SK-N-SH (cell line): ENCODE measurements around the gene CENPX. TPM values are rescaled to one million over a fixed set of nuclear protein-coding genes. Genes with fewer than 3 reads are reported as not detected.
"Not testable (repeated sequence)": the region's sequence is repeated elsewhere in the genome, so short reads cannot be mapped to it uniquely, and the experiment has no call there.

Experiments
- CTCF ChIA-PET: fragments of 300-600, 350-600 bp; formaldehyde crosslinking; extraction: SDS; loops from one replicate; lab custom pipeline; 2021; lab: Yijun Ruan, JAX
- POLR2A ChIA-PET: fragments of 350-600 bp; sonication (Branson Sonifier 250); formaldehyde crosslinking; extraction: SDS; loops from one replicate; lab custom pipeline; 2020; ENCODE audit warnings: antibody characterized with exemption, inconsistent platforms; lab: Yijun Ruan, JAX
- DNase-seq: peaks from one replicate; pipeline ENCODE4 v3.0.0; 2012
- H2AFZ ChIP-seq: fragments of 200-600 bp; sonication (generic); 2 replicates; pipeline ENCODE4 v1.8.1; 2016; ENCODE audit warnings: antibody characterized with exemption, mild to moderate bottlenecking, low read depth
- H3F3A ChIP-seq: fragments of 200-600 bp; sonication (generic); replicated peaks from 2 replicates; pipeline ENCODE3; 2016; ENCODE audit warnings: antibody characterized with exemption, mild to moderate bottlenecking; ENCODE audit not compliant: insufficient read depth
- H3K27ac ChIP-seq, 2 experiments: fragments of 200-500 bp in 1 of 2; fragments of 200-600 bp in 1 of 2; sonication (Bioruptor generic) in 1 of 2; sonication (generic), shearing (Covaris generic) in 1 of 2; 2 replicates each; pipeline versions ENCODE4 v1.5.1 to v1.6.1; 2014 to 2016; ENCODE audit warnings: low read depth in 2 of 2, inconsistent platforms in 1 of 2, low read length in 1 of 2, mild to moderate bottlenecking in 1 of 2, mixed read lengths in 1 of 2
- H3K27me3 ChIP-seq: fragments of 200-600 bp; sonication (generic), shearing (Covaris generic); 2 replicates; pipeline ENCODE4 v1.6.1; 2016; ENCODE audit warnings: mixed run types; ENCODE audit not compliant: insufficient read depth
- H3K36me3 ChIP-seq, 2 experiments: fragments of 200-500 bp in 1 of 2; fragments of 200-600 bp in 1 of 2; sonication (Bioruptor generic) in 1 of 2; sonication (generic) in 1 of 2; replicated peaks in 1 of 2; 2 replicates each; pipeline versions ENCODE3 to v1.5.1; 2014 to 2016; ENCODE audit warnings: low read length in 1 of 2, mild to moderate bottlenecking in 1 of 2; ENCODE audit not compliant: insufficient read depth in 2 of 2, control insufficient read depth in 1 of 2
- H3K4me1 ChIP-seq, 2 experiments: fragments of 200-500 bp in 1 of 2; fragments of 200-600 bp in 1 of 2; sonication (Bioruptor generic) in 1 of 2; sonication (generic), shearing (Covaris generic) in 1 of 2; 2 replicates each; pipeline versions ENCODE4 v1.5.1 to v1.6.1; 2014 to 2016; ENCODE audit warnings: low read depth in 1 of 2, low read length in 1 of 2, mixed run types in 1 of 2; ENCODE audit not compliant: insufficient read depth in 2 of 2, control insufficient read depth in 1 of 2
- H3K4me2 ChIP-seq: fragments of 200-600 bp; sonication (generic), shearing (Covaris generic); 2 replicates; pipeline ENCODE4 v1.6.1; 2017; ENCODE audit warnings: mixed run types
- H3K4me3 ChIP-seq, 2 experiments: fragments of 200-500 bp in 1 of 2; fragments of 200-600 bp in 1 of 2; sonication (Bioruptor generic) in 1 of 2; sonication (generic), shearing (Covaris generic) in 1 of 2; 2 replicates each; pipeline versions ENCODE4 v1.5.1 to v1.8.1; 2014 to 2016; ENCODE audit warnings: low read depth in 2 of 2, inconsistent platforms in 1 of 2, low read length in 1 of 2, mild to moderate bottlenecking in 1 of 2, mixed read lengths in 1 of 2, moderate library complexity in 1 of 2
- H3K79me2 ChIP-seq: fragments of 200-600 bp; sonication (generic); 2 replicates; pipeline ENCODE4 v1.8.1; 2017; ENCODE audit warnings: mild to moderate bottlenecking; ENCODE audit not compliant: insufficient read depth
- H3K9ac ChIP-seq: fragments of 200-600 bp; sonication (generic); 2 replicates; pipeline ENCODE4 v1.6.1; 2017; ENCODE audit warnings: mixed run types
- H3K9me2 ChIP-seq: fragments of 200-600 bp; sonication (generic); 2 replicates; pipeline ENCODE4 v1.6.1; 2017; ENCODE audit warnings: mixed run types
- H3K9me3 ChIP-seq: fragments of 200-600 bp; sonication (generic); 2 replicates; pipeline ENCODE4 v1.6.1; 2017; ENCODE audit warnings: mixed run types, mild to moderate bottlenecking, moderate library complexity
- H4K20me1 ChIP-seq: fragments of 200-600 bp; sonication (generic); 2 replicates; pipeline ENCODE4 v1.6.1; 2017; ENCODE audit warnings: mild to moderate bottlenecking, mixed run types; ENCODE audit not compliant: insufficient read depth
- EZH2phosphoT487 ChIP-seq: fragments of 200-600 bp; sonication (generic); IDR thresholded peaks from 2 replicates; pipeline ENCODE4 v1.6.1; 2017; ENCODE audit warnings: low read depth, mixed run types, mild to moderate bottlenecking, antibody characterized with exemption, moderate library complexity, borderline replicate concordance
- FOXJ3 ChIP-seq: sonication (generic); formaldehyde crosslinking; IDR thresholded peaks from 2 replicates; pipeline ENCODE4 v1.5.1; 2020; ENCODE audit warnings: mild to moderate bottlenecking, missing genetic modification reagents
- GABPA ChIP-seq: IDR thresholded peaks from 2 replicates; pipeline ENCODE4 v1.4.0; 2012; ENCODE audit warnings: low read depth, mild to moderate bottlenecking
- JUND ChIP-seq: IDR thresholded peaks from 2 replicates; pipeline ENCODE4 v1.4.0; 2012
- NFIC ChIP-seq: IDR thresholded peaks from 2 replicates; pipeline ENCODE4 v1.4.0; 2012; ENCODE audit warnings: borderline replicate concordance
- NRF1 ChIP-seq: IDR thresholded peaks from 2 replicates; pipeline ENCODE4 v1.6.1; 2012; ENCODE audit warnings: low read depth, mild to moderate bottlenecking, low read length
- RFX5 ChIP-seq: IDR thresholded peaks from 2 replicates; pipeline ENCODE4 v1.6.1; 2012; ENCODE audit warnings: mild to moderate bottlenecking, improper control_type of control experiment, low read length
- SIN3A ChIP-seq: IDR thresholded peaks from 2 replicates; pipeline ENCODE4 v1.6.1; 2012; ENCODE audit warnings: low read depth, mild to moderate bottlenecking, low read length, moderate library complexity, borderline replicate concordance
- SMC3 ChIP-seq: IDR thresholded peaks from 2 replicates; pipeline ENCODE4 v1.6.1; 2012; ENCODE audit warnings: low read depth, low read length, improper control_type of control experiment
- TAF1 ChIP-seq: IDR thresholded peaks from 2 replicates; pipeline ENCODE4 v1.6.1; 2012; ENCODE audit warnings: low read depth, mild to moderate bottlenecking, low read length, moderate library complexity, borderline replicate concordance
- TCF12 ChIP-seq: IDR thresholded peaks from 2 replicates; pipeline ENCODE4 v1.4.0; 2012
- TEAD4 ChIP-seq: IDR thresholded peaks from 2 replicates; pipeline ENCODE4 v1.4.0; 2012; ENCODE audit warnings: mild to moderate bottlenecking, borderline replicate concordance; ENCODE audit not compliant: insufficient read depth
- YY1 ChIP-seq: IDR thresholded peaks from 2 replicates; pipeline ENCODE4 v1.4.0; 2012; ENCODE audit warnings: low read depth, mild to moderate bottlenecking
- WGBS: methylation state at CpG from one replicate; pipeline ENCODE4 v1.1.6; 2017; ENCODE audit warnings: low lambda C conversion rate; 5-methylcytosine and 5-hydroxymethylcytosine counted together
- polyA plus RNA-seq, 3 experiments: library from polyadenylated mRNA; depleted of rRNA; stranded (reverse); fragments of >200 nt; gene quantifications; 2 replicates each; pipeline ENCODE4 v1.2.3, GENCODE V29; 2012
- TF ChIP-seq, protein P1 (sequence below): fragments of 150-350 bp; IDR thresholded peaks from 2 replicates; pipeline ENCODE4 v1.6.1; 2016; ENCODE audit warnings: mild to moderate bottlenecking, low read depth, low read length
- TF ChIP-seq, protein P2 (sequence below): IDR thresholded peaks from 2 replicates; pipeline ENCODE4; 2012
- TF ChIP-seq, protein P3 (sequence below): fragments of 200-600 bp; sonication (generic); IDR thresholded peaks from 2 replicates; pipeline ENCODE4 v1.6.1; 2017; ENCODE audit warnings: antibody characterized with exemption, mild to moderate bottlenecking, moderate library complexity

CENPX gene
- polyA plus RNA-seq, 1 of the 3 experiments (the other 2 are of a cell fraction) = 255 TPM

DNA sequence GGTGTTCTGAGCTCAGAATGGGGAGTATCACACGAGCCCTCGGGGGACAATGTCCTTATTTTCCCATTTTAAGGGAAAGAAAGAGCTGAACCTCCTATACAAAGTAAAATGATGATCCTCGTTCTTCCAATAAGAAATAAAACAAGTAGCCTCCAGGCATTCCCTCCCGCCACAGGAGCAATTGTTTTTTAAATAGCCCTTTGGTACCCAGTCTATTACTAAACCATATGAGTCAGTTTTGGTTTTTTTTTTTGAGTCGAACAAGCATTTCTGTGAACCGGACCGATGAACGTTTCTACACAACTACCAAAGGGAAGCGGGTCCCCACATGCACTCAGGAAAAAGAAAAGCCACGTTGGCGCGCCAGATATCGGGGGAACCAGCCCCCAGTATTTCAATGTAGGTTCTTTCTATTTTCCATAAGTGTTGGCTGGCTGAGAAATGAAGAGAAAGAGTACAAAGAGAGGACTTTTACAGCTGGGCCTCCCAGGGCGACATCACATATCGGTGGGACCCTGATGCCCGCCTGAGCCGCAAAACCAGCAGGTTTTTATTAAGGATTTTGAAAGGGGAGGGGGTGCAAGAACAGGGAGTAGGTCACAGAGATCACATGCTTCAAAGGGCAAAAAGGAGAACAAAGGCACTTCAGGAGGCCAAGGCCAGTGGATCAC, 18.6 kb upstream of the CENPX start:
- Histone ChIP-seq H3F3A (peaks cover 8% of the 10 kb centered on the region), H3K4me3 (no peak overlapping the region), H3K4me2 (no peak overlapping the region), H3K9ac (no peak overlapping the region), H3K36me3 (no peaks in the 10 kb centered on the region), H3K27me3 (no peaks in the 10 kb centered on the region), H4K20me1 (no peaks in the 10 kb centered on the region), H3K9me3 (no peaks in the 10 kb centered on the region), H3K27ac (no peak overlapping the region), H3K79me2 (no peaks in the 10 kb centered on the region), H3K9me2 (no peaks in the 10 kb centered on the region), H2AFZ (no peak overlapping the region), H3K4me1 (peaks cover 6 to 15% of the 10 kb centered on the region in 2 experiments)
- TF ChIP-seq NRF1 (no peak), SIN3A (no peak), YY1 (no peak), TEAD4 (no peak)
- TF ChIP-seq, protein P1, sequence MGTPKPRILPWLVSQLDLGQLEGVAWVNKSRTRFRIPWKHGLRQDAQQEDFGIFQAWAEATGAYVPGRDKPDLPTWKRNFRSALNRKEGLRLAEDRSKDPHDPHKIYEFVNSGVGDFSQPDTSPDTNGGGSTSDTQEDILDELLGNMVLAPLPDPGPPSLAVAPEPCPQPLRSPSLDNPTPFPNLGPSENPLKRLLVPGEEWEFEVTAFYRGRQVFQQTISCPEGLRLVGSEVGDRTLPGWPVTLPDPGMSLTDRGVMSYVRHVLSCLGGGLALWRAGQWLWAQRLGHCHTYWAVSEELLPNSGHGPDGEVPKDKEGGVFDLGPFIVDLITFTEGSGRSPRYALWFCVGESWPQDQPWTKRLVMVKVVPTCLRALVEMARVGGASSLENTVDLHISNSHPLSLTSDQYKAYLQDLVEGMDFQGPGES = no peak
- CTCF ChIA-PET = interaction anchor here (1.2 to 35.7 kb wide), 5 partner anchors 9 to 111 kb away, joined by 3 to 1216 read pairs (median 6); partner anchors contain the start of genes NOTUM and RAC3
- WGBS = 87% methylated on average over 17 of the region's 17 CpGs
- DNase-seq = no peak
- POLR2A ChIA-PET = no interaction called here

DNA sequence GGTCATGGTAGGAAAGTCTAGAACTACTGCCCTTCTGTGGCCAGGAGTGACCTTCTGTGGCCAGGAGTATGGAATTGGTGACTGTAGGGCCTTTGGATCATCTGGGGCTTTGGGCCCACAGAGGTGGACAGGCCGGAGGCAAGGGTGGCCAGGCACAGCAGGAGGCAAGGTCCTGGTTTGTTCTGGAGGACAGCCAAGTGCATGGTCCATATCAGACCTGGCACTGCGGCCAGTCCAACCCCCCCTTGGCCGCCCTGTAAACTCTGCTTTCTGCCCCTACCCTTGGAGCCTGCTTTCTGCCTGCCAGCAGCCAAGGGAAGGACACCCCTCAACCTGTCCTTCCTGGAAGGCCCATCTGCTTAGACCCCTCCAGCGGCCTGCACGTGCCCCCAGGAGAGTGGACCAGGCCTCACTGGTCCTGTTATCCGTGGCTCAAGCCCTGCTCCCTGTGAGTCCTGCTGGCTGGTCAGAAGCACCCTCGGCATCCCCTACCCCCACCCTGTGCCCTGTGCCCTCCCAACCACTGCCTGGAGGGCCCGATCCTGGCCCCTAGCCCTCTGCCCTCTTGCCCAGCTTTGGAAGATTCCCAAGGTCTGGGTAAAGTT, 17.1 kb upstream of the CENPX start:
- WGBS = 90% methylated on average over 2 of the region's 8 CpGs
- no peak overlapping the region for H2AFZ ChIP-seq
- TF ChIP-seq FOXJ3 (no peak), NFIC (no peak), TCF12 (no peak), GABPA (no peak), SMC3 (no peak), TEAD4 (no peak), NRF1 (no peak), JUND (no peak), EZH2phosphoT487 (no peak), RFX5 (no peak), TAF1 (no peak)
- TF ChIP-seq, protein P2, sequence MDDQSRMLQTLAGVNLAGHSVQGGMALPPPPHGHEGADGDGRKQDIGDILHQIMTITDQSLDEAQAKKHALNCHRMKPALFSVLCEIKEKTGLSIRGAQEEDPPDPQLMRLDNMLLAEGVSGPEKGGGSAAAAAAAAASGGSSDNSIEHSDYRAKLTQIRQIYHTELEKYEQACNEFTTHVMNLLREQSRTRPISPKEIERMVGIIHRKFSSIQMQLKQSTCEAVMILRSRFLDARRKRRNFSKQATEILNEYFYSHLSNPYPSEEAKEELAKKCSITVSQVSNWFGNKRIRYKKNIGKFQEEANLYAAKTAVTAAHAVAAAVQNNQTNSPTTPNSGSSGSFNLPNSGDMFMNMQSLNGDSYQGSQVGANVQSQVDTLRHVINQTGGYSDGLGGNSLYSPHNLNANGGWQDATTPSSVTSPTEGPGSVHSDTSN = no peak
- TF ChIP-seq, protein P3, sequence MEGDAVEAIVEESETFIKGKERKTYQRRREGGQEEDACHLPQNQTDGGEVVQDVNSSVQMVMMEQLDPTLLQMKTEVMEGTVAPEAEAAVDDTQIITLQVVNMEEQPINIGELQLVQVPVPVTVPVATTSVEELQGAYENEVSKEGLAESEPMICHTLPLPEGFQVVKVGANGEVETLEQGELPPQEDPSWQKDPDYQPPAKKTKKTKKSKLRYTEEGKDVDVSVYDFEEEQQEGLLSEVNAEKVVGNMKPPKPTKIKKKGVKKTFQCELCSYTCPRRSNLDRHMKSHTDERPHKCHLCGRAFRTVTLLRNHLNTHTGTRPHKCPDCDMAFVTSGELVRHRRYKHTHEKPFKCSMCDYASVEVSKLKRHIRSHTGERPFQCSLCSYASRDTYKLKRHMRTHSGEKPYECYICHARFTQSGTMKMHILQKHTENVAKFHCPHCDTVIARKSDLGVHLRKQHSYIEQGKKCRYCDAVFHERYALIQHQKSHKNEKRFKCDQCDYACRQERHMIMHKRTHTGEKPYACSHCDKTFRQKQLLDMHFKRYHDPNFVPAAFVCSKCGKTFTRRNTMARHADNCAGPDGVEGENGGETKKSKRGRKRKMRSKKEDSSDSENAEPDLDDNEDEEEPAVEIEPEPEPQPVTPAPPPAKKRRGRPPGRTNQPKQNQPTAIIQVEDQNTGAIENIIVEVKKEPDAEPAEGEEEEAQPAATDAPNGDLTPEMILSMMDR = no peak
- H4K20me1 ChIP-seq = no peaks in the 10 kb centered on the region
- peaks cover 13% of the 10 kb centered on the region for H3F3A ChIP-seq
- H3K9me2 ChIP-seq = no peaks in the 10 kb centered on the region
- CTCF ChIA-PET = interaction anchor here (0.7 to 35.7 kb wide), 6 partner anchors 10 to 170 kb away, joined by 3 to 1216 read pairs (median 4); partner anchors contain the start of genes NOTUM and RAC3
- H3K27ac ChIP-seq = no peak overlapping the region
- peaks cover 0 to 5% of the 10 kb centered on the region in 2 experiments for H3K36me3 ChIP-seq
- no peak for DNase-seq
- H3K4me1 ChIP-seq = peaks cover 7 to 19% of the 10 kb centered on the region in 2 experiments
- H3K4me3 ChIP-seq = no peak overlapping the region
- H3K9ac ChIP-seq = no peak overlapping the region
- no peaks in the 10 kb centered on the region for H3K9me3 ChIP-seq
- no peaks in the 10 kb centered on the region for H3K79me2 ChIP-seq
- H3K27me3 ChIP-seq = no peaks in the 10 kb centered on the region
- POLR2A ChIA-PET = no interaction called here
- H3K4me2 ChIP-seq = no peak overlapping the region

DNA sequence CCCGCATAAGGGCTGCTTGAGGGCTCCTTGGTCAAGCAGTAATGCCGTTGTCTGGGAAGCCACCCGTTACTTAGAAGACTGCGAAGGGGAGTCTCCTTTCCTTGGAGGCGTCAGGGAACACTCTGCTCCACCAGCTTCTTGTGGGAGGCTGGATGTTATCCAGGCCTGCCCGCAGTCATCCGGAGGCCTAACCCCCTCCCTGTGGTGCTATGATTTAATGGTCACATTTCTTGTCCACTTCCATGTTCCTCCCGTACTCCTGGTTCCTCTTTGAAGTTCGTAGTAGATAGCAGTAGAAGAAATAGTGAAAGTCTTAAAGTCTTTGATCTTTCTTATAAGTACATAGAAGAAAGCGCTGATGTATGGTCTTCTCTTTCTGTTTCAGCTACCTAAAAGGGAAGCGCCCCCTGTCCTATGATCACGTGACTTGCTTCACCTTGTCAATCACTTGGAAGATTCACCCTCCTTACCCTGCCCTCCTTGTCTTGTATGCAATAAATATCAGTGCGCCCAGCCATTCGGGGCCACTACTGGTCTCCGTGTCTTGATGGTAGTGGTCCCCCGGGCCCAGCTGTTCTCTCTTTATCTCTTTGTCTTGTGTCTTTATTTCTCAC, 16.2 kb upstream of the CENPX start:
- H3K27ac ChIP-seq, H2AFZ ChIP-seq, POLR2A ChIA-PET, H3K79me2 ChIP-seq, H3K4me2 ChIP-seq, H3K27me3 ChIP-seq, DNase-seq, H3K36me3 ChIP-seq, H3K4me3 ChIP-seq, H3K9ac ChIP-seq, H3K9me3 ChIP-seq, H4K20me1 ChIP-seq, H3K9me2 ChIP-seq: not testable (repeated sequence)
- CTCF ChIA-PET = interaction anchor here (1.2 to 35.7 kb wide), 5 partner anchors 9 to 165 kb away, joined by 3 to 1216 read pairs (median 27); partner anchors contain the start of genes CENPX, LRRC45, NOTUM and RAC3
- peaks cover 14% of the 10 kb centered on the region for H3F3A ChIP-seq
- WGBS = 91% methylated on average over 16 of the region's 16 CpGs
- H3K4me1 ChIP-seq = peaks cover 7 to 19% of the 10 kb centered on the region in 2 experiments
